ENCODE measurements around the gene TMX1.

- TF ChIP-seq POLR2A (IDR thresholded peaks at IDR 0.05) = no peak
- TF ChIP-seq, protein P1, sequence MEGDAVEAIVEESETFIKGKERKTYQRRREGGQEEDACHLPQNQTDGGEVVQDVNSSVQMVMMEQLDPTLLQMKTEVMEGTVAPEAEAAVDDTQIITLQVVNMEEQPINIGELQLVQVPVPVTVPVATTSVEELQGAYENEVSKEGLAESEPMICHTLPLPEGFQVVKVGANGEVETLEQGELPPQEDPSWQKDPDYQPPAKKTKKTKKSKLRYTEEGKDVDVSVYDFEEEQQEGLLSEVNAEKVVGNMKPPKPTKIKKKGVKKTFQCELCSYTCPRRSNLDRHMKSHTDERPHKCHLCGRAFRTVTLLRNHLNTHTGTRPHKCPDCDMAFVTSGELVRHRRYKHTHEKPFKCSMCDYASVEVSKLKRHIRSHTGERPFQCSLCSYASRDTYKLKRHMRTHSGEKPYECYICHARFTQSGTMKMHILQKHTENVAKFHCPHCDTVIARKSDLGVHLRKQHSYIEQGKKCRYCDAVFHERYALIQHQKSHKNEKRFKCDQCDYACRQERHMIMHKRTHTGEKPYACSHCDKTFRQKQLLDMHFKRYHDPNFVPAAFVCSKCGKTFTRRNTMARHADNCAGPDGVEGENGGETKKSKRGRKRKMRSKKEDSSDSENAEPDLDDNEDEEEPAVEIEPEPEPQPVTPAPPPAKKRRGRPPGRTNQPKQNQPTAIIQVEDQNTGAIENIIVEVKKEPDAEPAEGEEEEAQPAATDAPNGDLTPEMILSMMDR (IDR thresholded peaks at IDR 0.05) = no peak
Measured at GRCh38 chr14:51216602-51217001, 23.4 kb upstream of the TMX1 start.
